NCI-H1694 treated with DMSO at 0.1 percent for 48 hours (cell line): ENCODE data around the gene SLFN12.
"Not testable (repeated sequence)": the region's sequence is repeated elsewhere in the genome, so short reads cannot be mapped to it uniquely, and the experiment has no call there.

Experiments
- DNase-seq: peaks from one replicate; lab custom pipeline; 2025; lab: John Stamatoyannopoulos, UW

Gene SLFN12

GRCh38 chr17:35432176-35433074, at the start of gene SLFN12:
TSS of gene SLFN12 (minus strand) at chr17:35432500. CDS start at chr17:35423028, 9,472 bp downstream.
- DNase-seq, result no peak

- DNase-seq, result no peak
Measured at GRCh38 chr17:35479271-35479670, 47.0 kb upstream of the SLFN12 start.

GRCh38 chr17:35477248-35477647, 44.9 kb upstream of the SLFN12 start:
- no peak for DNase-seq

GRCh38 chr17:35476283-35476820, 44.1 kb upstream of the SLFN12 start:
- DNase-seq, result no peak

GRCh38 chr17:35468475-35468874, 36.2 kb upstream of the SLFN12 start:
- DNase-seq, result no peak

GRCh38 chr17:35467824-35468223, 35.5 kb upstream of the SLFN12 start:
- no peak for DNase-seq

- DNase-seq, result no peak
Measured at GRCh38 chr17:35460354-35460851, 28.1 kb upstream of the SLFN12 start.

GRCh38 chr17:35454035-35454434, 21.7 kb upstream of the SLFN12 start:
- not testable (repeated sequence) for DNase-seq

- no peak for DNase-seq
Measured at GRCh38 chr17:35453171-35453570, 20.9 kb upstream of the SLFN12 start.

- no peak for DNase-seq
Measured at GRCh38 chr17:35449371-35449931, 17.2 kb upstream of the SLFN12 start.

- DNase-seq, result no peak
Measured at GRCh38 chr17:35448899-35449227, 16.6 kb upstream of the SLFN12 start.

- DNase-seq, result no peak
Measured at GRCh38 chr17:35448214-35448898, 16.1 kb upstream of the SLFN12 start, which contains the start of gene SLFN13. TSS of gene SLFN13 (minus strand) at chr17:35448766. CDS start at chr17:35445680, 3,086 bp downstream.

- DNase-seq, result no peak
Measured at GRCh38 chr17:35447499-35447898, 15.2 kb upstream of the SLFN12 start.

GRCh38 chr17:35438433-35438832, 6.1 kb upstream of the SLFN12 start:
- no peak for DNase-seq

- DNase-seq, result no peak
Measured at GRCh38 chr17:35433075-35433894, 985 bp upstream of the SLFN12 start.

- DNase-seq, result no peak
Measured at GRCh38 chr17:35429702-35430101, 2.6 kb downstream of the SLFN12 start.

- no peak for DNase-seq
Measured at GRCh38 chr17:35428229-35428628, 4.1 kb downstream of the SLFN12 start.

- no peak for DNase-seq
Measured at GRCh38 chr17:35423761-35424160, 8.5 kb downstream of the SLFN12 start.

- DNase-seq, result not testable (repeated sequence)
Measured at GRCh38 chr17:35421069-35421468, 11.2 kb downstream of the SLFN12 start.

- no peak for DNase-seq
Measured at GRCh38 chr17:35416659-35417058, 15.6 kb downstream of the SLFN12 start.

GRCh38 chr17:35414707-35415106, 17.6 kb downstream of the SLFN12 start:
- DNase-seq, result not testable (repeated sequence)
